HUES64 (cell line): ENCODE measurements around the gene HASPIN.

Experiments
- H3K27ac ChIP-seq: 2 replicates; pipeline ENCODE4 v1.7.0; 2013; ENCODE audit warnings: low read depth, low read length, inconsistent platforms
- H3K27me3 ChIP-seq: 2 replicates; pipeline ENCODE4 v1.6.1; 2013; ENCODE audit warnings: mild to moderate bottlenecking, low read length; ENCODE audit not compliant: insufficient read depth
- H3K36me3 ChIP-seq: 2 replicates; pipeline ENCODE4 v1.6.1; 2013; ENCODE audit warnings: mild to moderate bottlenecking, low read length; ENCODE audit not compliant: insufficient read depth
- H3K4me1 ChIP-seq: 2 replicates; pipeline ENCODE4 v1.6.1; 2013; ENCODE audit warnings: mild to moderate bottlenecking, low read length, moderate library complexity; ENCODE audit not compliant: insufficient read depth
- H3K4me3 ChIP-seq: 2 replicates; pipeline ENCODE4 v1.5.1; 2013; ENCODE audit warnings: mild to moderate bottlenecking, low read length, moderate library complexity
- H3K9ac ChIP-seq: 2 replicates; pipeline ENCODE4 v1.6.1; 2013; ENCODE audit warnings: mild to moderate bottlenecking, low read depth, low read length
- H3K9me3 ChIP-seq: 2 replicates; pipeline ENCODE4 v1.6.1; 2013; ENCODE audit warnings: low read depth, low read length; ENCODE audit not compliant: insufficient read depth
- WGBS: fragments of 150-250, 120-280 bp; methylation state at CpG from one replicate; pipeline ENCODE4 v1.1.7; 2013; ENCODE audit warnings: missing lambda C conversion rate; 5-methylcytosine and 5-hydroxymethylcytosine counted together

The HASPIN gene

DNA sequence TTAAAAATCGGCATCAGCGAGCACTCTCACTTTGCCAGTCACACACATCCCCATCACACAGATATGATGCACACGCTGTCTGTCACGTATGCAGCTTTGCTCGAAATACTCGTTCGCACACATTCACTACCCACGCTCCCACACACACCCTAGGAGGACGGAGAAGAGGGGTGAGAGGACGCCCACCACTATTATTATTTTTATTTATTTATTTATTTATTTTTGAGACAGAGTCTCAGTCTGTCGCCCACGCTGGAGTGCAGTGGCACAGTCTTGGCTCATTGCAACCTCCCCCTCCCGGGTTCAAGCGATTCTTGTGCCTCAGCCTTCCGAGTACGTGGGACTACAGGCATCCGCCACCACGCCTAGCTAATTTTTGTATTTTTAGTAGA is 30.4 kb downstream of the HASPIN start:
- Histone ChIP-seq H3K27ac (no peak overlapping the region), H3K27me3 (no peaks in the 10 kb centered on the region), H3K9ac (no peak overlapping the region), H3K9me3 (no peaks in the 10 kb centered on the region), H3K4me1 (no peaks in the 10 kb centered on the region), H3K4me3 (no peak overlapping the region), H3K36me3 (no peaks in the 10 kb centered on the region)
- 92% methylated on average over 15 of the region's 18 CpGs for WGBS

DNA sequence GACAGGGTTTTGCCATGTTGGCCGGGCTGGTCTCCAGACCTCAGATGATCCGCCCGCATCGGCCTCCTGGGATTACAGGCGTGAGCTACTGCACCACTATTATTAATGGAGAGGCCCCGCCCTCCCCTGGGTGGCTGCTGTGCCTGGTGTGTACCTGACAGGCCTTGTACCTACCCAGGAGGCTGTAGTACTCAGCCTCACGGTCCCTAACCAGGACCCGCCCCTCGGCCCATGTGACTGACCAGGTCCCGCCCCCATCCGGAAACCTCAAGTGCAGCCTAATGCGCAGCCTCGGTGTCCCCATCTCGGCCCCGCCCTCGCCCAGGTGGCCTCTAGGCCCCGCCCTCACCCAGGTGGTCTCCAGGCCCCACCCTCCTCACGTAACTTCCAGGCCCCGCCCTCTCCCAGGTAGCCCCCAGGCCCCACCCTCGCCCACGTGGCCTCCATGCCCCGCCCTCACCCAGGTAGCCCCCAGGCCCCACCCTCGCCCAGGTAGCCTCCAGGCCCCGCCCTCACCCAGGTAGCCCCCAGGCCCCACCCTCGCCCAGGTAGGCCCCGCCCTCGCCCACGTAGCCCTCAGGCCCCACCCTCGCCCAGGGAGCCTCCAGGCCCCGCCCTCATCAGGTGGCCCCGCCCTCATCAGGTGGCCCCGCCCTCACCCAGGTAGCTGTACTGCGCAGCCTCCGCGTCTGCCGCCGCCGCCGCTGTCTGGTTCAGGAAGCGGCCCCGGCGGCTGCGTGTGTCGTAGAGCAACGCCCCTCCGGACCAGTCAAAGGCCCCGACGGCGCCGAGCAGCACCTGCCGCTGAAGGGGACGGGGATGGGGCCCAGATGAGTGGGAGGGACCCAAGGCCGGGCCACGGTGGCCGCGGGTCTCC is 31.0 kb downstream of the HASPIN start:
- H3K9ac ChIP-seq, result peak overlapping the region; percentile 49
- peak overlapping the region; percentile 57 for H3K4me3 ChIP-seq
- no peaks in the 10 kb centered on the region for H3K36me3 ChIP-seq
- H3K9me3 ChIP-seq, result peaks cover 4% of the 10 kb centered on the region; the same call in 1 of the 2 replicates
- 17% methylated on average over 55 of the region's 56 CpGs for WGBS
- no peaks in the 10 kb centered on the region for H3K27me3 ChIP-seq
- H3K27ac ChIP-seq, result peak overlapping the region; percentile 18; the same call in 1 of the 2 replicates
- no peaks in the 10 kb centered on the region for H3K4me1 ChIP-seq

DNA sequence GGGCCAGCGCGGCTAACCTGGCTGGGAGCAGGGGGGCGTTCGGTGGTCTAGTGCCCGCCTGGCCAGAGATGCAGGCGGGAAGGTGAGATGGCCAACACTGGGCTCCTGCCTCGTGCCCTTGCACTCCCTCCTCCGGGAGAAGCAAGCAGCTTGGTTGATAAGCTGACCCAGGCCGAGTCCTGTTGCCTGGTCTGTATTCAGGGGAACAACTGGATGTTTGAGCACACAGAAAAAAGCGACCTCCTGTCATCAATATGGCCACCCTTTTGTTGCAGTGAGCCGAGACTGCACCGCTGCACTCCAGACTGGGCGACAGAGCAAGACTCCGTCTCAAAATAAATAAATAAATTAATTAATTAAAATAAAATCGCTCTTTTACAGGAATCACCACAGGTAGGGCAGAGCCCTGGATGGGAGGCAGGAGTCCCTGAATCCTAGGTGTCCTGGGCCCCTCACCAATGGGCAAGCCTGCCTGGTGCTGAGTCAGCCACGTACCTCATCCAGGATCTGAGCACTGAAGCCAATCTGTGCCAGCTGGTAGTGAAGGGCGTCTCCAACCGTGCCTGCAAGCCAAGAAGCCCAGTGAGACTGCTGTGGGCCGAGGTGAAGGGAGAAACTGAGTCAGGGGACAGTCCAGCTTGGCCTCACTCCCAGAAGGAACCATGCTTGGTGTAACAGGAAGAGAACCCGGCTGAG is 31.8 kb downstream of the HASPIN start:
- Histone ChIP-seq H3K9me3 (peaks cover 4% of the 10 kb centered on the region; the same call in 1 of the 2 replicates), H3K27me3 (no peaks in the 10 kb centered on the region), H3K4me3 (peak overlapping the region; percentile 57), H3K27ac (peak overlapping the region; percentile 18; the same call in 1 of the 2 replicates), H3K4me1 (no peaks in the 10 kb centered on the region), H3K36me3 (no peaks in the 10 kb centered on the region), H3K9ac (peak overlapping the region; percentile 49)
- WGBS, result 54% methylated on average over 19 of the region's 20 CpGs

DNA sequence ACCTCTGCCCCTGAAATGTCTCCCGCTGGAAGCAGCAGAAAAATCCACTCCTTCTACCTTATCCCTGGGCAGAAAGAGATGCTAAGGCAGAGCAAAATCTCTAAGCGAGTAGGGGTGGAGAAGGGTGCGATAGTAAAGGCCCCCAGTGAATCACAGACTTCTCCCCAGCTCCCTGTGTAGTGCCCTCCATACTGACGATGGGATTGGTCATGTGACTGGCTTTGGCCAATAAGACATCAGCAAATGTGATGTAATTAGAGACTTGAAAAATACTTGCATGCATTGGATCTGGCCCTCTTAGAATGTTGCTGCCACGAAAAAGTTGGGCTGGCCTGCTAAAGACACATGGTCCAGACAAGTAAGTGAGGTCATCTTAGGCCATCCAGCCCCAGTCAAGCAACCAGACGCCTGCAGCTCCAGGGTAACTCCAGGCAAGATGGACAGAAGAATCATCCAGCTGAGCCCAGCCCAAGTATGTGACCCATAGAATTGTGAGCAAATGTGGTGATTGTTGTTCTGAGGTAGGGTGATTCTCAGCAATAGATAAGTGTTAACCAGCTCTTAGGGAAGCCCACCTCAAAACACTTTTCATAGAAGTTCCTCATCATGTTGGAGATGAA is 36.0 kb downstream of the HASPIN start:
- no peak overlapping the region for H3K9ac ChIP-seq
- no peak overlapping the region for H3K4me3 ChIP-seq
- no peaks in the 10 kb centered on the region for H3K36me3 ChIP-seq
- no peaks in the 10 kb centered on the region for H3K4me1 ChIP-seq
- H3K27ac ChIP-seq, result no peak overlapping the region
- WGBS, result 85% methylated on average over 6 of the region's 6 CpGs
- H3K9me3 ChIP-seq, result peaks cover 4% of the 10 kb centered on the region; the same call in 1 of the 2 replicates
- no peaks in the 10 kb centered on the region for H3K27me3 ChIP-seq

DNA sequence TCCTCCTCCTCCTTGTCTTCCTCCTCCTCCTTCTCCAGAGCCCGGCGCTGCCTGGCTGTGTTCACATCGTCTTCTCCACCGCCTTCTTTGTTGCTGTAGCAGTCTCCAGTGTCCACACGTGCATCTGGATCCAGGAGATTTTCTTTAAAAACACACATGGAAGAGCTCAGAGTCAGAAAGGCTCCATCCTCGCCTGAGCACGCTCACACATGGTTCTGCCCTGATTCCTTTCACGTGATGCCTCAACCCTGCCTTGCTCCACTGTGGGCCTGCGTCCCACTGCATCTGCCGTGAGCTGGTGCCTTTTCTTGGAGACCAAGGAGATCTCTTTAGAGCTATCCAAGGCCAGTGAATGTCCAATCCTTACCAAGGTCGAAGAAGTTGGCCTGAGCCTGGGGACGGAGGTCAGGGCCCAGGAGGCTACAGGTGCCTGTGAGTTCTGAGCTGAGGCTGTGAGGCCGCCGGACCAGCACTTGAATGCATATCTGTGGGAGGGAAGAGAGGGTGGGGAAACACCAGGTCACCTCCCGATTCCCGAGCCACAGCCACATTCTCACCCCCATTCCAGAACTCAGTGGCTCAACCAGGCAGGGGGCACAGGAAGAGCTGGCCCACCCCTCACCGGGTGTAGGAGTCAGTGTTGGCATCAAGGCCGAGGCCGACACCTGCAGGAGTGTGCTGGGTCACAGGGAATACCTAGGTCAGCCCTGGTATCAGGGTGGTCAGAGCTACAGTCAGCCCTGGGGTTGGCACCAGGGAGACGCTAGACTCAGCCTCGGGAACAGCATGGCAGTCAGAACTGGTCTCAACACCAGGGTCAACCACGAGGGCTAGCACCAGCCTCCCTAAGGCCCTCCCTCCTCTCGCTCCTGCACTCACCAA is 37.6 kb downstream of the HASPIN start:
- H3K4me1 ChIP-seq, result no peaks in the 10 kb centered on the region
- no peaks in the 10 kb centered on the region for H3K27me3 ChIP-seq
- no peak overlapping the region for H3K9ac ChIP-seq
- H3K27ac ChIP-seq, result no peak overlapping the region
- peaks cover 4% of the 10 kb centered on the region; the same call in 1 of the 2 replicates for H3K9me3 ChIP-seq
- H3K4me3 ChIP-seq, result no peak overlapping the region
- H3K36me3 ChIP-seq, result no peaks in the 10 kb centered on the region
- WGBS, result 87% methylated on average over 21 of the region's 23 CpGs

DNA sequence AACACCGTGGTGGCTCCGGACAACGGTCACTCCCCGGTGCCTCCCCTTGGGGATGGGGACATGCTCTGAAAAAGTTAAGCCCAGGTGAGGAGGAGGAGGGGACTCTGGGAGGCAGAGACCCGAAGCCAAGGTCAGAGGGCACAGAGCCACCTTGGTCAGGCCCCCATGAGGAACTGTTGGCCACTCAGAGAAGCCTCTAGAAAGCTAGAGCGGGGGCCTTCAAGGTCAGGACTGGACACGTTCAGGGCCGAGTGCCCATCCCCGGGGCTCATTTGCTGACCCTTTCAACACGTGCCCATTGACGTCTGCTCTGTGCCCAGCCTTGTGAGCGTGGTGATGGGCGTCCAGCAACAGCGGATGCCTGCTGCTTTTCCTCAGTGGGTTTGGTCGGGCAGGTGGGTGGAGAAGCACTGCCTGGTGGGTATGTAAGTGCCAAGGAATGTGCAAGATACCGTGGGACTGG is 38.2 kb downstream of the HASPIN start:
- Histone ChIP-seq H3K36me3 (no peaks in the 10 kb centered on the region), H3K9me3 (peaks cover 4% of the 10 kb centered on the region; the same call in 1 of the 2 replicates), H3K27me3 (no peaks in the 10 kb centered on the region), H3K4me3 (no peak overlapping the region), H3K4me1 (no peaks in the 10 kb centered on the region), H3K27ac (no peak overlapping the region), H3K9ac (no peak overlapping the region)
- 90% methylated on average over 16 of the region's 16 CpGs for WGBS

DNA sequence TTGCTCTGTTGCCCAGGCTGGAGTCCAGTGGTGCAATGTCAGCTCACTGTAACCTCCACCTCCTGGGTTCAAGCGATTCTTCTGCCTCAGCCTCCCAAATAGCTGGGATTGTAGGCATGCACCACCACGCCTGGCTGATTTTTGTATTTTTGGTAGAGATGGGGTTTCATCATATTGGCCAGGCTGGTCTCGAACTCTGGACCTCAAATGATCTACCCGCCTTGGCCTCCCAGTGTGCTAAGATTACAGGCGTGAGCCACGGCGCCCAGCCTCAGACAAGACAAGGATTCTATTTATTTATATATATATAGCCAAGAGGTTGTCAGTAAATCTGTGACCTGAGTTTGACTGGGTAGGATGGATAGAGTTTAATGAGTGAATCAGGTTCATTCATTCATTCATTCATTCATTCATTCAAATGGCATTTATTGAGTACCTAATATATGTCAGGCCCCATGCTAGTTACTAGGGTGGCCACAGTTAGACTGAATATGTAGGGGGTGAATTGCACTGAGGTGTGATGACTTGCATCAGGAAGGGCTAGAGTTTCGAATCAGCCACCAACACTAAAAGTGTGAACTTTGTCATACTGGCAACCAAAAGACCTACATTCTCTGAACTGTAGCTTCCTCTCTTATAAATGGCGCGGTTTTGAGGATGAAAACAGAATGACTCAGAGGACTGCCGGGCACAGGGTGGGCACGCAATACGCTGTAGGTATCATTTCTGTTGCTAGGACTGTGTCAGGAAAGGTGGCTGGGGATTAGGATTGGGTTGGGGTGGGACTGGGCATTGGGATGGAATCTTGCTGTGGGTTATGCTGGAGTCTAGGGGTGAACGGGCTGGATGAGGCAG is 39.4 kb downstream of the HASPIN start:
- WGBS, result 96% methylated on average over 11 of the region's 14 CpGs
- Histone ChIP-seq H3K9me3 (peaks cover 4% of the 10 kb centered on the region; the same call in 1 of the 2 replicates), H3K27me3 (no peaks in the 10 kb centered on the region), H3K36me3 (no peaks in the 10 kb centered on the region), H3K27ac (no peak overlapping the region), H3K9ac (no peak overlapping the region), H3K4me3 (no peak overlapping the region), H3K4me1 (no peaks in the 10 kb centered on the region)

DNA sequence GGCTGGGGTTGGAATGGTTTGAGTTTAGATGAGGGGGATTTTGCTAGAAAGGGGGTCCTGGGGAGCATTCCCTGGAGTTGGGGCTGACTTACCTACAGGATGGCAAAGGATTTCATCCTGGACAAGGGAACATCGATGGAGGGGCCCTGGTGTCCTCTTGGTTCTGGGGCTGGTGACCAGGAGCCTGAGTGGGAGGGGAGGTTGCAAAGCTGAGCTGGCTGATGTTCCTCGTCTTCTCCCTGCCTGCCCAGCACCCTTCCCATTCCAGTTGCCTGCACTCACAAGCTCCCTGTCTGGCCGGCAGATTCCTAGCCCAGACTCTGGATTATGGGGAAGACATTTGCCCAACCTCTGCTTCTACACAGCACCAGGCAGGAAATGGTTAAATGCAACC is 40.1 kb downstream of the HASPIN start:
- H3K9me3 ChIP-seq, result peaks cover 4% of the 10 kb centered on the region; the same call in 1 of the 2 replicates
- no peak overlapping the region for H3K27ac ChIP-seq
- 86% methylated on average over 3 of the region's 3 CpGs for WGBS
- no peaks in the 10 kb centered on the region for H3K27me3 ChIP-seq
- no peaks in the 10 kb centered on the region for H3K36me3 ChIP-seq
- H3K4me1 ChIP-seq, result no peaks in the 10 kb centered on the region
- H3K9ac ChIP-seq, result no peak overlapping the region
- no peak overlapping the region for H3K4me3 ChIP-seq

DNA sequence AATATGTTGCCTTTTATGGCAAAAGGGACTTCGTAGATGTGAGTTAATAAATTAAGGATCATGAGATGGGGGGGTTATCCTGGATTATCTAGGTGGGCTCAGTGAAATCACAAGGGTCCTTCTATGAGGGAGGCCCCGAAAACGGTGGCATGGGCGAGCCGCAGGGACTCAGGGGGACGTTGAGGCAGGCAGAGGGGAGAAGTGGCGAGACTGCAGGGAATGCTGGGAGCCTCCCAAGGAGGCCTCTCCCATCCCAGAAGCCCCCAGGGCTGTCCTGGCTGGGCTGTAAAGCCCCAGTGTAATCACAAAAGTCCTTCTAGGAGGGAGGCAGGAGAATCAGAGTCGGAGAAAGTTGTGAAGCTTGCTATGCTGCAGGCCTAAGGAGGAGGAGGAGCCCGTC is 42.3 kb downstream of the HASPIN start:
- H3K4me1 ChIP-seq, result no peaks in the 10 kb centered on the region
- 92% methylated on average over 9 of the region's 9 CpGs for WGBS
- H3K27ac ChIP-seq, result no peak overlapping the region

DNA sequence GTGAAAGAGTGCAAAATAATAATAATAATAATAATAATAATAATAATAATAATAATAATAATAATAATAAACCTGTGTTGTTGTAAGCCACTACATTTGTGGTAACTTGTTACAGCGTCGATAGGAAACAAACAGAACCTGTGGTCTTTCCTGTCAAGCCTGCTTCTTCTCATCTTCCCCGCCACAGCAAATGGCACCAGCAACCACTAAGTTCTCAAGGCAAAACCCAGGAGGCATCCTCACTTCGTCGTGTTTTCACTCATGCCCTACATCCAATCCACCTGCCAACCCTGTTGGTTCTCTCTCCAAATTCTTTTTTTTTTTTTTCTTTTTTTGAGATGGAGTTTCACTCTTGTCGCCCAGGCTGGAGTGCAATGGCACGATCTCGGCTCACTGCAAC is 43.1 kb downstream of the HASPIN start:
- Histone ChIP-seq H3K9me3 (no peaks in the 10 kb centered on the region), H3K27me3 (no peaks in the 10 kb centered on the region), H3K36me3 (no peaks in the 10 kb centered on the region), H3K4me1 (no peaks in the 10 kb centered on the region), H3K4me3 (no peak overlapping the region), H3K9ac (no peak overlapping the region), H3K27ac (no peak overlapping the region)
- 97% methylated on average over 8 of the region's 8 CpGs for WGBS

More for the DNA sequence above, 42.3 kb downstream of the HASPIN start:
- Histone ChIP-seq H3K36me3 (no peaks in the 10 kb centered on the region), H3K9ac (no peak overlapping the region), H3K27me3 (no peaks in the 10 kb centered on the region), H3K9me3 (no peaks in the 10 kb centered on the region), H3K4me3 (no peak overlapping the region)
